ENCODE results near the gene EGLN3. TPM values are rescaled to one million over a fixed set of nuclear protein-coding genes. Genes with fewer than 3 reads are reported as not detected.

EGLN3 gene
- total RNA-seq, 4 donors from 2014 or later: 10.7 to 125 (median 45.2) TPM

DNA sequence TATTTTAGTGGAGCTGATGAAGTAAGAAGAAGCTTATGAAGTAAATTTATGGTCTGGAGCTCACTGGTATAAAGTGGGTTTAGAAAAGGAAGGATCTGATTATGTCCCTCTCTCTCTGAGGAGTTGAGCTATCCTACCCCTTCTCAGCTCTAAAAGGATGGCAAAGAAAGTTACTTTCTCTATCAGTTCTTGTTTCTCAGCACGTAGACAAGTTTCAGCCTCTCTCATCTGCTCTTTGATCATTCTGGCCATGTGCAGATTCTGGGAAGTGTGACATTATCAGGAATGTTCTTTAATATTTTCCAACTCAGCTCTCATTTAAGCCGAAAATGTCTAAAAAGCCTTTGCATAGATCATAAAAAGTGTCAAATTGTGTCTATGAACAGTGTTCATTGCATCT, 5.8 kb upstream of the EGLN3 start:
- 81 to 94% methylated on average over 2 of the region's 2 CpGs for WGBS, 2 donors (ENCODE audit: low coverage in 1 of 2)
- TF ChIP-seq POLR2AphosphoS5 (IDR thresholded peaks at IDR 0.05): no peak
- TF ChIP-seq EP300 (IDR thresholded peaks at IDR 0.05; ENCODE audit: low read depth): no peak
- TF ChIP-seq, protein P1, sequence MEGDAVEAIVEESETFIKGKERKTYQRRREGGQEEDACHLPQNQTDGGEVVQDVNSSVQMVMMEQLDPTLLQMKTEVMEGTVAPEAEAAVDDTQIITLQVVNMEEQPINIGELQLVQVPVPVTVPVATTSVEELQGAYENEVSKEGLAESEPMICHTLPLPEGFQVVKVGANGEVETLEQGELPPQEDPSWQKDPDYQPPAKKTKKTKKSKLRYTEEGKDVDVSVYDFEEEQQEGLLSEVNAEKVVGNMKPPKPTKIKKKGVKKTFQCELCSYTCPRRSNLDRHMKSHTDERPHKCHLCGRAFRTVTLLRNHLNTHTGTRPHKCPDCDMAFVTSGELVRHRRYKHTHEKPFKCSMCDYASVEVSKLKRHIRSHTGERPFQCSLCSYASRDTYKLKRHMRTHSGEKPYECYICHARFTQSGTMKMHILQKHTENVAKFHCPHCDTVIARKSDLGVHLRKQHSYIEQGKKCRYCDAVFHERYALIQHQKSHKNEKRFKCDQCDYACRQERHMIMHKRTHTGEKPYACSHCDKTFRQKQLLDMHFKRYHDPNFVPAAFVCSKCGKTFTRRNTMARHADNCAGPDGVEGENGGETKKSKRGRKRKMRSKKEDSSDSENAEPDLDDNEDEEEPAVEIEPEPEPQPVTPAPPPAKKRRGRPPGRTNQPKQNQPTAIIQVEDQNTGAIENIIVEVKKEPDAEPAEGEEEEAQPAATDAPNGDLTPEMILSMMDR (IDR thresholded peaks at IDR 0.05): no peak
- no peak for TF ChIP-seq POLR2A (IDR thresholded peaks at IDR 0.05)
- Histone ChIP-seq H3K27me3 (no peaks in the 10 kb centered on the region), H3K9me3 (no peaks in the 10 kb centered on the region), H3K4me1 (peaks cover 0 to under 1% (median under 1%) of the 10 kb centered on the region in 4 donors), H3K27ac (no peak overlapping the region), H3K4me3 (no peak overlapping the region), H3K36me3 (no peaks in the 10 kb centered on the region)
- in situ Hi-C loops (cut with MboI; ENCODE audit: low pct_ligation_motif_present in 1 of 4, low pct_unique_long_range_greater_than_20kb in 1 of 4, low sequenced_read_pairs in 3 of 4) (no loop called here), intact Hi-C loops (cut with DNase I; ENCODE audit: low total_unique reads) (no loop called here)
- no peak for DNase-seq

- intact Hi-C loops (cut with DNase I; ENCODE audit: low total_unique reads) (no loop called here), in situ Hi-C loops (cut with MboI; ENCODE audit: low pct_ligation_motif_present in 1 of 4, low pct_unique_long_range_greater_than_20kb in 1 of 4, low sequenced_read_pairs in 3 of 4) (no loop called here)
- H3K36me3 ChIP-seq: no peaks in the 10 kb centered on the region
- no peak for TF ChIP-seq POLR2AphosphoS5 (IDR thresholded peaks at IDR 0.05)
- TF ChIP-seq EP300 (IDR thresholded peaks at IDR 0.05; ENCODE audit: low read depth): no peak
- TF ChIP-seq POLR2A (IDR thresholded peaks at IDR 0.05): no peak
- TF ChIP-seq, protein P1 (IDR thresholded peaks at IDR 0.05): no peak
- H3K4me1 ChIP-seq: peaks cover 0 to 7% (median 5%) of the 10 kb centered on the region in 4 donors
- H3K27ac ChIP-seq: no peak overlapping the region
- no peaks in the 10 kb centered on the region for H3K27me3 ChIP-seq
- no peaks in the 10 kb centered on the region for H3K9me3 ChIP-seq
- DNase-seq: no peak
- no peak overlapping the region for H3K4me3 ChIP-seq
- 55 to 68% methylated on average over 3 of the region's 3 CpGs for WGBS, 2 donors (ENCODE audit: low coverage in 1 of 2)
Observed at GRCh38 chr14:33954016-33954598, 3.2 kb upstream of the EGLN3 start.

- Histone ChIP-seq H3K4me1 (peaks cover 4 to 20% (median 10%) of the 10 kb centered on the region in 4 donors), H3K27ac (no peak overlapping the region), H3K27me3 (no peaks in the 10 kb centered on the region), H3K36me3 (no peaks in the 10 kb centered on the region), H3K4me3 (no peak overlapping the region), H3K9me3 (no peaks in the 10 kb centered on the region)
- in situ Hi-C loops (cut with MboI; ENCODE audit: low pct_ligation_motif_present in 1 of 4, low pct_unique_long_range_greater_than_20kb in 1 of 4, low sequenced_read_pairs in 3 of 4) (no loop called here), intact Hi-C loops (cut with DNase I; ENCODE audit: low total_unique reads) (no loop called here)
- no peak for TF ChIP-seq EP300 (IDR thresholded peaks at IDR 0.05; ENCODE audit: low read depth)
- no peak for TF ChIP-seq POLR2A (IDR thresholded peaks at IDR 0.05)
- TF ChIP-seq, protein P1 (IDR thresholded peaks at IDR 0.05): no peak
- no peak for TF ChIP-seq POLR2AphosphoS5 (IDR thresholded peaks at IDR 0.05)
- WGBS, 2 donors (ENCODE audit: low coverage in 1 of 2): 64 to 75% methylated on average over 1 of the region's 1 CpG
- DNase-seq: no peak
Observed at GRCh38 chr14:33952541-33952940, 1.7 kb upstream of the EGLN3 start.

DNA sequence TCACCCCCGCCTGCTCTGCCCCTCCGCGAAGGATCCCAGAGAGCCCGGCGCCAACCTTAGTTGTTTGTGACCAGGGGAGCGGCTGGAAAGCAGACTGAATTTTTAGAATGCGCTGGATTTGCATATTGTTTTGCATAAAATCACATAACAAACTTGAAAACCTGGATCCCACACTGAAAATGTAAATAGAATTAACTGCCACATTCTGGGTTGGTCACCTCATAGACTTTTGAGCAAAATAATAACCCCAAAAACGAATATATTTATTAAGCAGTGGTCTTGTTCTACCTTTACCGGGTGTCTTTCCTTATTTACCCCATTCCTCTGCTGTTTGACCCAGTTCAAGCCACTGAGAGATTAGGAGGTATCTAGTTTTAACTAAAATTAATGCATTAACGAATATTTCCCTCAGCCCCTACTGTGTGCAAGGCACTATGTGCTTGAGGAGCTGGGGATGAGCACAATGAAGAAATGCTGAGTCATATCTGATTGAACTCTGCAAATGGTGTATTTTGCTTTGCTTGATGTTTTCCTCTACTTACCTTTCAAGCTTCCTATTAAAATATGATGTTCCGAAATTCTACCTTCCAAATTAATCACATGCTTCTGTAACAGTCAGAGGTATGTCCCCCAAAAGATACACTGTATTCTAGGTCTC, 438 bp upstream of the EGLN3 start:
- WGBS, 2 donors (ENCODE audit: low coverage in 1 of 2): 17 to 29% methylated on average over 4 to 10 of the region's 11 CpGs
- Histone ChIP-seq H3K27me3 (no peaks in the 10 kb centered on the region), H3K4me3 (peak overlapping the region in 3 of 4 donors; percentile 57 to 68 (median 60)), H3K4me1 (peaks cover 4 to 32% (median 13%) of the 10 kb centered on the region in 4 donors), H3K9me3 (no peaks in the 10 kb centered on the region), H3K27ac (peak overlapping the region; percentile 78 to 93 (median 86)), H3K36me3 (no peaks in the 10 kb centered on the region)
- intact Hi-C loops (cut with DNase I; ENCODE audit: low total_unique reads): no loop called here
- no peak for DNase-seq
- TF ChIP-seq POLR2AphosphoS5 (IDR thresholded peaks at IDR 0.05) (no peak), POLR2A (IDR thresholded peaks at IDR 0.05) (no peak), EP300 (IDR thresholded peaks at IDR 0.05; ENCODE audit: low read depth) (no peak)
- TF ChIP-seq, protein P1 (IDR thresholded peaks at IDR 0.05): no peak
- in situ Hi-C loops (cut with MboI; ENCODE audit: low pct_ligation_motif_present in 1 of 4, low pct_unique_long_range_greater_than_20kb in 1 of 4, low sequenced_read_pairs in 3 of 4): no loop called here

Measured in transverse colon (tissue), 4 donors.